ENCODE data around the gene NXF1.

GRCh38 chr11:62830904-62831519 is 25.8 kb upstream of the NXF1 start:
- TF ChIP-seq EZH2 (IDR thresholded peaks at IDR 0.05; ENCODE audit: low read depth, low read length, severe bottlenecking) (no peak), CTCF (IDR thresholded peaks at IDR 0.05; ENCODE audit: control extremely low read depth in 1 of 3, insufficient read depth in 1 of 3, low read depth in 1 of 3, low read length in 3 of 3) (no peak), EP300 (IDR thresholded peaks at IDR 0.05; ENCODE audit: borderline replicate concordance in 1 of 2, low read depth in 2 of 2, low read length in 2 of 2) (no peak), POLR2A (IDR thresholded peaks at IDR 0.05; ENCODE audit: control extremely low read depth in 1 of 2, low read depth in 2 of 2, low read length in 2 of 2) (no peak), JUND (IDR thresholded peaks at IDR 0.05; ENCODE audit: low read length) (no peak), POLR2AphosphoS5 (IDR thresholded peaks at IDR 0.05; ENCODE audit: low read depth, low read length) (no peak; the same call in 1 of the 2 replicates), MAX (IDR thresholded peaks at IDR 0.05) (no peak)

All from H1 (cell line).